IPS-15b (cell line): ENCODE measurements around the gene REXO4.

Experiments used
- H3K27me3 ChIP-seq: one replicate; pipeline ENCODE4 v1.6.1; 2013; ENCODE audit warnings: low read length; ENCODE audit not compliant: control insufficient read depth, insufficient read depth
- H3K36me3 ChIP-seq: one replicate; pipeline ENCODE4 v1.6.1; 2013; ENCODE audit warnings: low read length; ENCODE audit not compliant: control insufficient read depth, insufficient read depth
- H3K4me1 ChIP-seq: one replicate; pipeline ENCODE4 v1.6.1; 2013; ENCODE audit warnings: mild to moderate bottlenecking, low read length; ENCODE audit not compliant: control insufficient read depth, insufficient read depth
- H3K4me3 ChIP-seq: one replicate; pipeline ENCODE4 v1.5.1; 2013; ENCODE audit warnings: low read depth, low read length
- H3K9ac ChIP-seq: one replicate; pipeline ENCODE4 v1.6.1; 2013; ENCODE audit warnings: low read depth, mild to moderate bottlenecking, low read length
- H3K9me3 ChIP-seq: one replicate; pipeline ENCODE4 v1.6.1; 2013; ENCODE audit warnings: mild to moderate bottlenecking, low read length; ENCODE audit not compliant: control insufficient read depth, insufficient read depth

REXO4 gene

DNA sequence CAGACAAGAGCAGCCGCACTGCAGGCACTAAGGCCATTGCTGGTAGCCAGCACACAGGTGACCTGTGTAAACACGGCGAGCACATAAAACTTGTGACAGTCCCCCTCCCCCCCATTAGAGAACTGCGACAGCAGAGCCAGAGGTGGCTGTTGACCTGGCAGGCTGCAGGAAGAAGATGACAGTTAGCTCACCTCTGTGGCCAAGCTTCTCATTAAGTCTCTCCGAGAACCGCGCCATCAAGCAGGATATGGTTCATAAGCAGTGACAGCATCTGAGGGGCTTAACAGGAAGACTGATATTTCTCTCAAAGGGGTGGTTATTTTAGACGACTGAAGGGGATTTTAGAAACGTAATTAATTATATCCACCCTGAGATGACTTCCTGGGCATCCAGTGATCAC lies 47.1 kb downstream of the REXO4 start:
- no peaks in the 10 kb centered on the region for H3K9me3 ChIP-seq
- peaks cover 26% of the 10 kb centered on the region for H3K36me3 ChIP-seq
- H3K9ac ChIP-seq = no peak overlapping the region
- H3K4me3 ChIP-seq = no peak overlapping the region
- peaks cover 5% of the 10 kb centered on the region for H3K4me1 ChIP-seq
- H3K27me3 ChIP-seq = no peaks in the 10 kb centered on the region

- Histone ChIP-seq H3K9ac (no peak overlapping the region), H3K36me3 (peaks cover 31% of the 10 kb centered on the region), H3K4me3 (no peak overlapping the region), H3K9me3 (no peaks in the 10 kb centered on the region), H3K4me1 (peaks cover 5% of the 10 kb centered on the region), H3K27me3 (no peaks in the 10 kb centered on the region)
Observed at GRCh38 chr9:133369933-133370332, 47.9 kb downstream of the REXO4 start.

GRCh38 chr9:133369422-133369821 lies 48.4 kb downstream of the REXO4 start:
- peaks cover 5% of the 10 kb centered on the region for H3K4me1 ChIP-seq
- H3K9ac ChIP-seq = no peak overlapping the region
- no peak overlapping the region for H3K4me3 ChIP-seq
- H3K9me3 ChIP-seq = no peaks in the 10 kb centered on the region
- H3K27me3 ChIP-seq = no peaks in the 10 kb centered on the region
- peaks cover 34% of the 10 kb centered on the region for H3K36me3 ChIP-seq

DNA sequence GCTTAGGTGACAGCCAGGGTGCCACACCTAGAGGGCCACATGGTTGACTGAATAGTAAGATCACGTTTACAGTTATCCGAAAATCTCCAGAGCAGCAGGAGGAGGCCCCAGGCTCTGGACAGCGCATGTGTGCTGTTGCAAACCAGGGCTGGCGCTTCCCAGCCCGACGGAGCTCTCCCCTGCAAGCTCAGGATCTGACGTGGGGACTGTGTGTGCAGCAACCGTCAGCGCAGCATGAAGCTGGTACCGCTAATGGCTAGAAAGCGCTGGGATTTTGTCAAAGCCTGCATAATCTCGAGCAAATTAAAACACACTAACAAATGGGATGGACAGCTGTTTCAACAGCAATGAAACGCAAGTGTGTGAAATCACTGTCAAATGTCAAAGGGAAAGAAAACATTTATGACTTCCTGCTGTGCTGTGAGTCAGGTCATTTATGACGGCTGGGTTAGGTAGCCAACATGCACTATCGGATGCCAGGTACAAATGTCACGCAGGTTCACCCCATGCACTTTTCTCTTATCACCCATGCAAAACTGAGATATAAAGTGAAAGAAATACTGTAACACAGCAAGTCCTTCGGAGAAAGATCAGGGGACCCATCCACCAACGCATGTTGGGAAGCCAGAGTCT lies 49.4 kb downstream of the REXO4 start:
- Histone ChIP-seq H3K36me3 (peaks cover 43% of the 10 kb centered on the region), H3K27me3 (no peaks in the 10 kb centered on the region), H3K9ac (no peak overlapping the region), H3K4me3 (no peak overlapping the region), H3K4me1 (peaks cover 5% of the 10 kb centered on the region), H3K9me3 (no peaks in the 10 kb centered on the region)

DNA sequence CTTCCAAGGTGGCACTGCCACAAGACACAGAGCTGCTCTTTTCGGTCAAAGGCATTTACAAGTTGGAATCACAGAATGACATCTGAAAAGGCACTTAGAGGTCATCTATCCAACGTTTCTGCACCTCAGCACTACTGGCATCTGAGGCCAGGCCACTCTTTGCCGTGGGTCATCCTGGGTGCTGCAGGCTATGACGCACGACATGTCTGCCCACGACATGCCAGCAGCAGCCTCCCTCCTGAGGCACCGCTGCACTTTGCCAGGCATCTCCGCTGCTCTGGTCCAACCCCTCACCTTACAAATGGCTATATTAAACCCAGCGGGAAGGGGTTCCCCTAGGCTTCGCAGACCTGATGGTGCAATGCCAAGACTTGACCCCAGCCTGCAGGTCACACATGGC lies 50.0 kb downstream of the REXO4 start:
- peaks cover 40% of the 10 kb centered on the region for H3K36me3 ChIP-seq
- H3K4me1 ChIP-seq = peaks cover 4% of the 10 kb centered on the region
- H3K27me3 ChIP-seq = no peaks in the 10 kb centered on the region
- H3K9me3 ChIP-seq = no peaks in the 10 kb centered on the region
- H3K4me3 ChIP-seq = no peak overlapping the region
- no peak overlapping the region for H3K9ac ChIP-seq

GRCh38 chr9:133367221-133367620 lies 50.6 kb downstream of the REXO4 start:
- Histone ChIP-seq H3K9ac (no peak overlapping the region), H3K9me3 (no peaks in the 10 kb centered on the region), H3K27me3 (no peaks in the 10 kb centered on the region), H3K4me1 (no peaks in the 10 kb centered on the region), H3K4me3 (no peak overlapping the region), H3K36me3 (peaks cover 42% of the 10 kb centered on the region)

- Histone ChIP-seq H3K9ac (no peak overlapping the region), H3K4me1 (no peaks in the 10 kb centered on the region), H3K9me3 (no peaks in the 10 kb centered on the region), H3K27me3 (no peaks in the 10 kb centered on the region), H3K36me3 (peaks cover 46% of the 10 kb centered on the region), H3K4me3 (no peak overlapping the region)
Observed at GRCh38 chr9:133366435-133366834, 51.4 kb downstream of the REXO4 start.

- H3K9ac ChIP-seq = no peak overlapping the region
- H3K36me3 ChIP-seq = peaks cover 59% of the 10 kb centered on the region
- H3K4me1 ChIP-seq = no peaks in the 10 kb centered on the region
- no peak overlapping the region for H3K4me3 ChIP-seq
- no peaks in the 10 kb centered on the region for H3K9me3 ChIP-seq
- no peaks in the 10 kb centered on the region for H3K27me3 ChIP-seq
Observed at GRCh38 chr9:133362359-133363044, 55.3 kb downstream of the REXO4 start.

GRCh38 chr9:133361507-133362092 lies 56.2 kb downstream of the REXO4 start:
- no peaks in the 10 kb centered on the region for H3K4me1 ChIP-seq
- no peaks in the 10 kb centered on the region for H3K27me3 ChIP-seq
- H3K9me3 ChIP-seq = no peaks in the 10 kb centered on the region
- H3K36me3 ChIP-seq = peaks cover 51% of the 10 kb centered on the region
- no peak overlapping the region for H3K4me3 ChIP-seq
- H3K9ac ChIP-seq = peak overlapping the region; percentile 47

GRCh38 chr9:133360400-133361393 lies 57.1 kb downstream of the REXO4 start:
- H3K4me1 ChIP-seq = no peaks in the 10 kb centered on the region
- peaks cover 47% of the 10 kb centered on the region for H3K36me3 ChIP-seq
- H3K9ac ChIP-seq = no peak overlapping the region
- H3K9me3 ChIP-seq = no peaks in the 10 kb centered on the region
- H3K27me3 ChIP-seq = no peaks in the 10 kb centered on the region
- H3K4me3 ChIP-seq = no peak overlapping the region

DNA sequence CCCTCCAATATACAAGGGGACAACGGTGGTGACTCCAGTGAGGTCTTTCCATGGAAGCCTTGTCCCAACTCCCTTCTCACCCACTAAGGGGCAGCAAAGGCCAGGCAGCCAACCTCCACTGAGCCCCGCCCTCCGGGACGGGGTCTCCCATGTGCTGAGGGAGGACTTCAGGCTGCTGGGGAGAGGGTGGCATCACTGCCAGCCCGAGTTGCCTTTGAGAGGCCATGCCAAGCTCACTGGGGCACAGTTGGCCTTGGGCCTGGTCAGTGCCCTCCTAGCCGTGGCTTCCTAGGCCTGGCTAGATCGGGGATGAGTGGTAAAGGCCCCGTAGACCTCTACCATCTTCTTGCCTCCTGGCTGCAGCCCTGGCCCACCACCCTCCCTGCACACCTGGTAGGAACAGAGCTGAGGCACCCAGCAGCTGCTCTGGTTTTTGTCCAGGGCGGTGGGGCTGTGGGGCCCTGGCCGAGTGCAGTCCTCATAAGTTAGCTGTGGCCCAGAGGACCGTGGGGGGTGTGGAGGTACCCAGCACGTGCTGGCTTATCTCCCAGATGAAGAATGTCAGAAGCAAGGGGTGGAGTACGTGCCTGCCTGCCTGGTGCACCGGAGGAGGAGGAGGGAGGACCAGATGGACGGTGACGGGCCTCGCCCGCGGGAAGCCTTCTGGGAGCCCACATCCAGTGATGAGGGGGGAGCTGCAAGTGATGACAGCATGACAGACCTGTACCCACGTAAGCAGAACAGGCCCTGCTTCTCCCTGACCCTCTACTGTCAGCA lies 58.2 kb downstream of the REXO4 start:
- Histone ChIP-seq H3K4me3 (no peak overlapping the region), H3K9ac (no peak overlapping the region), H3K36me3 (peaks cover 39% of the 10 kb centered on the region), H3K4me1 (no peaks in the 10 kb centered on the region), H3K9me3 (no peaks in the 10 kb centered on the region), H3K27me3 (no peaks in the 10 kb centered on the region)
